8988T (cell line): Measurements from ENCODE around the gene HERC2.

ENCODE experiments used
- DNase-seq: peaks from one replicate; pipeline ENCODE4 v3.0.0; 2011

Gene HERC2

GRCh38 chr15:28109626-28110455, 212.1 kb downstream of the HERC2 start:
- DNase-seq = no peak

- DNase-seq = no peak
Measured at GRCh38 chr15:28107904-28108275, 214.1 kb downstream of the HERC2 start.

- no peak for DNase-seq
Measured at GRCh38 chr15:28107111-28107903, 214.7 kb downstream of the HERC2 start.

GRCh38 chr15:28106294-28107110, 215.5 kb downstream of the HERC2 start:
- DNase-seq = no peak

GRCh38 chr15:28105793-28106192, 216.2 kb downstream of the HERC2 start:
- no peak for DNase-seq

- no peak for DNase-seq
Measured at GRCh38 chr15:28105224-28105791, 216.7 kb downstream of the HERC2 start.

GRCh38 chr15:28104326-28104725, 217.7 kb downstream of the HERC2 start:
- DNase-seq = no peak

- DNase-seq = no peak
Measured at GRCh38 chr15:28103831-28104230, 218.1 kb downstream of the HERC2 start.

GRCh38 chr15:28101983-28102441, 220.0 kb downstream of the HERC2 start:
- no peak for DNase-seq

- DNase-seq = no peak
Measured at GRCh38 chr15:28101201-28101600, 220.8 kb downstream of the HERC2 start.

- no peak for DNase-seq
Measured at GRCh38 chr15:28100516-28101195, 221.3 kb downstream of the HERC2 start.

GRCh38 chr15:28099555-28100140, 222.3 kb downstream of the HERC2 start:
- no peak for DNase-seq

GRCh38 chr15:28098766-28099554, 223.0 kb downstream of the HERC2 start, which contains the start of gene OCA2:
Gene OCA2 (minus strand): TSS chr15:28099315. CDS start chr15:28081874, 17,441 bp downstream.
- no peak for DNase-seq

- no peak for DNase-seq
Measured at GRCh38 chr15:28098360-28098765, 223.6 kb downstream of the HERC2 start.

- no peak for DNase-seq
Measured at GRCh38 chr15:28097656-28098359, 224.2 kb downstream of the HERC2 start.

GRCh38 chr15:28096670-28097431, 225.1 kb downstream of the HERC2 start:
- no peak for DNase-seq

GRCh38 chr15:28096411-28096669, 225.6 kb downstream of the HERC2 start:
- no peak for DNase-seq

- DNase-seq = no peak
Measured at GRCh38 chr15:28094732-28095521, 227.1 kb downstream of the HERC2 start.
